Loucy (cell line): ENCODE results near the gene EPHB3.

Experiments used
- H2AFZ ChIP-seq: fragments of 200-600 bp; sonication (generic); 2 replicates; pipeline ENCODE4 v1.6.0; 2016; ENCODE audit warnings: antibody characterized with exemption, mild to moderate bottlenecking, low read length, moderate library complexity
- H3F3A ChIP-seq: fragments of 200-600 bp; 2 replicates; pipeline ENCODE4 v1.6.0; 2016; ENCODE audit warnings: antibody characterized with exemption, low read depth, mild to moderate bottlenecking
- H3K27me3 ChIP-seq: fragments of 200-600 bp; sonication (generic); 2 replicates; pipeline ENCODE4 v1.6.1; 2014; ENCODE audit warnings: low read length, mild to moderate bottlenecking; ENCODE audit not compliant: insufficient read depth, poor library complexity, severe bottlenecking
- H3K36me3 ChIP-seq: fragments of 200-600 bp; sonication (generic); 2 replicates; pipeline ENCODE4 v1.6.1; 2016; ENCODE audit warnings: low read length; ENCODE audit not compliant: insufficient read depth
- H3K4me1 ChIP-seq: fragments of 200-600 bp; sonication (generic); 2 replicates; pipeline ENCODE4 v1.5.1; 2014; ENCODE audit warnings: low read length, mild to moderate bottlenecking; ENCODE audit not compliant: insufficient read depth, poor library complexity, severe bottlenecking
- H3K4me2 ChIP-seq: fragments of 200-600 bp; sonication (generic); 2 replicates; pipeline ENCODE4 v1.6.0; 2014; ENCODE audit warnings: antibody characterized with exemption, low read length, low read depth, mild to moderate bottlenecking; ENCODE audit not compliant: poor library complexity, severe bottlenecking
- H3K4me3 ChIP-seq: fragments of 200-600 bp; sonication (generic); 2 replicates; pipeline ENCODE4 v1.5.1; 2014; ENCODE audit warnings: low read length, mild to moderate bottlenecking, mixed read lengths; ENCODE audit not compliant: poor library complexity, severe bottlenecking
- H3K79me2 ChIP-seq: fragments of 200-600 bp; sonication (generic); 2 replicates; pipeline ENCODE4 v1.6.1; 2014; ENCODE audit warnings: low read length; ENCODE audit not compliant: insufficient read depth
- H3K9ac ChIP-seq: fragments of 200-600 bp; sonication (generic); 2 replicates; pipeline ENCODE4 v1.6.0; 2014; ENCODE audit warnings: mild to moderate bottlenecking, low read depth, low read length, moderate library complexity; ENCODE audit not compliant: poor library complexity, severe bottlenecking
- H3K9me2 ChIP-seq: fragments of 200-600 bp; sonication (generic); replicated peaks from 2 replicates; pipeline ENCODE4 v1.6.1; 2016; ENCODE audit warnings: low read depth, low read length, mixed read lengths
- H3K9me3 ChIP-seq: fragments of 200-600 bp; sonication (generic); 2 replicates; pipeline ENCODE4 v1.6.1; 2014; ENCODE audit warnings: mild to moderate bottlenecking, antibody characterized with exemption, low read length, low read depth; ENCODE audit not compliant: insufficient read depth
- H4K20me1 ChIP-seq: fragments of 200-600 bp; sonication (generic); 2 replicates; pipeline ENCODE4 v1.6.0; 2014; ENCODE audit warnings: antibody characterized with exemption, low read length, mild to moderate bottlenecking; ENCODE audit not compliant: insufficient read depth, poor library complexity, severe bottlenecking
- CTCF ChIP-seq: fragments of 200-600 bp; sonication (generic); conservative IDR thresholded peaks from 2 replicates; pipeline ENCODE4 v1.5.1; 2014; ENCODE audit warnings: mild to moderate bottlenecking, antibody characterized with exemption, low read length
- EZH2phosphoT487 ChIP-seq: fragments of 200-600 bp; IDR thresholded peaks from 2 replicates; pipeline ENCODE4 v1.6.1; 2018; ENCODE audit warnings: antibody characterized with exemption, mild to moderate bottlenecking, moderate library complexity, borderline replicate concordance

EPHB3 gene

GRCh38 chr3:184631472-184631861 lies 69.9 kb downstream of the EPHB3 start:
- Histone ChIP-seq H3K4me3 (no peak overlapping the region), H3K79me2 (no peaks in the 10 kb centered on the region), H3K9me3 (no peaks in the 10 kb centered on the region), H4K20me1 (no peaks in the 10 kb centered on the region), H3K9ac (no peak overlapping the region), H3K27me3 (no peaks in the 10 kb centered on the region), H3K36me3 (no peaks in the 10 kb centered on the region), H3F3A (no peaks in the 10 kb centered on the region), H3K4me1 (peaks cover under 1% of the 10 kb centered on the region), H2AFZ (no peak overlapping the region), H3K4me2 (no peak overlapping the region), H3K9me2 (no peaks in the 10 kb centered on the region)
- TF ChIP-seq EZH2phosphoT487 (no peak), CTCF (no peak)
